NCI-H446 treated with DMSO at 0.1 percent for 48 hours (cell line): Measurements from ENCODE around the gene NCR1.
"Not testable (repeated sequence)": the region's sequence is repeated elsewhere in the genome, so short reads cannot be mapped to it uniquely, and the experiment has no call there.

Experiments used
- DNase-seq: peaks from one replicate; lab custom pipeline; 2025; lab: John Stamatoyannopoulos, UW

Gene NCR1

DNA sequence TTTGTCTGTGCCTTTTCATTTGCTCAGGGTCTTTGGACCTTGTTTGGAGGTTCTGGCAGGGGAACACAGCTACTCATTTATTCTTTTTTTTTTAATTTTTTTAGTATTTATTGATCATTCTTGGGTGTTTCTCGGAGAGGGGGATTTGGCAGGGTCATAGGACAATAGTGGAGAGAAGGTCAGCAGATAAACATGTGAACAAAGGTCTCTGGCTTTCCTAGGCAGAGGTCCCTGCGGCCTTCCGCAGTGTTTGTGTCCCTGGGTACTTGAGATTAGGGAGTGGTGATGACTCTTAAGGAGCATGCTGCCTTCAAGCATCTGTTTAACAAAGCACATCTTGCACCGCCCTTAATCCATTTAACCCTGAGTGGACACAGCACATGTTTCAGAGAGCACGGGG, 2.0 kb downstream of the NCR1 start:
- DNase-seq, result not testable (repeated sequence)

DNA sequence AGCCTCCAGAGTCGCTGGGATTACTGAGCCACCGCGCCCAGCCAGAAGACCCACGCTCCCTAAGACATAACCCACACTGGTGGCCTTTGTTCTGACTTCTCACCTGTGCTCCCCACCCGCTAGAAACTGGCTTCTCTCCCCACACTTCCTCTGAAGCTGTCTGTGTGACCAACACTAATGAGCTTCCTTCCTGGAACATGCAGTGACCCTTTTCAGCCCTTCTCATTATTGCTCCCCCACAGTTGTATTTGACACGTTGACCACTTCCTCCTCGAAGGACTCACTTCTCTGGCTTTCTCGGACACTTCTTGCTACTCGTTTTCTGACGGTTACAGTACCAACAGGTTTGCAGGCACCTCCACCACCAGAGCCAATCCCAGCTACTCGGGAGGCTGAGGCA, 10.9 kb downstream of the NCR1 start:
- DNase-seq, result no peak

DNA sequence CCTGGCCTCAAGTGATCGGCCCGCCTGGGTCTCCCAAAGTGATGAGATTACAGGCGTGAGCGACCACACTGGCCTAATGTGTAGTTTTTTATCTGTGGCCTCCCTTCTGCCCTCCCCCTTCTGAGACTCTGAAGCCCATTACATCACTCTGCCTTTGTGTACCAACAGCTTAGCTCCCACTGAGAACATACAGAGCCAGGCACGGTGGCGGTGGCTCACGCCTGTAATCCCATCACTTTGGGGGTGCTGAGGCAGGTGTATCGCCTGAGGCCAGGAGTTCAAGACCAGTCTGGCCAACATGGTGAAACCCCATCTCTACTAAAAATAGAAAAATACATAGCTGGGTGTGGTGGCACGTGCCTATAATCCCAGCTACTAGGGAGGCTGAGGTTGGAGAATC, 12.6 kb downstream of the NCR1 start:
- no peak for DNase-seq

DNA sequence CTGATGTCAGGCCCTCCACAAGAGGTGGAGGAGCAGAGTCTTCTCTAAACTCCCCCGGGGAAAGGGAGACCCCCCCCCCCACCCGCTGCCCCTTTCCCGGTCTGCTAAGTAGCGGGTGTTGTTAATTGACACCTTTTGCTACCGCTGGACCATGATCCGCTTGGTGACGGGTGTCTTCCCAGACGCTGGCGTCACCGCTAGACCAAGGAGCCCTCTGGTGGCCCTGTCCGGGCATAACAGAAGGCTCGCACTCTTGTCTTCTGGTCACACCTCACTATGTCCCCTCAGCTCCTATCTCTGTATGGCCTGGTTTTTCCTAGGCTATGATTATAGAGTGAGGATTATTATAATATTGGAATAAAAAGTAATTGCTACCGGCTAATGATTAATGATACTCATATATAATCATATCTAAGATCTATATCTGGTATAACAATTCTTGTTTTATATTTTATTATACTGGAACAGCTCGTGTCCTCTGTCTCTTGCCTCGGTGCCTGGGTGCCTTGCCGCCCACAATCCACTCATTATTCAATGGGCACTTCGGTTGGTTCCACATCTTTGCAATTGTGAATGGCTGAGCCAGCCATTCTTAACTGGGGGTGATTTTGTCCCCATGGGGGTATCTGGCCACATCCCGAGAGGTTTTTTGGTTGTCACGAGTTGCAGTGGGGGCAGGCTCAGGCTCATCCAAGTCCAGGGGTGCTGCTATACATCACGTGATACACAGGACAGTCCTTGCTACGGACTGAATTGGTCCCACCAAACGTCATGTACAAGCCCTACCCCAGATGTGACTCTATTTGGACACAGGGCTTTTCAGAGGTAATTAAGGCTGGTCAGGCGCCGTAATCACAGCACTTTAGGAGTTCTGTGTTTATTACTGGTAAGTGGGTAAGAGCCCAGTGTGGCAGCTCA, 14.0 kb downstream of the NCR1 start:
- DNase-seq, result not testable (repeated sequence)

DNA sequence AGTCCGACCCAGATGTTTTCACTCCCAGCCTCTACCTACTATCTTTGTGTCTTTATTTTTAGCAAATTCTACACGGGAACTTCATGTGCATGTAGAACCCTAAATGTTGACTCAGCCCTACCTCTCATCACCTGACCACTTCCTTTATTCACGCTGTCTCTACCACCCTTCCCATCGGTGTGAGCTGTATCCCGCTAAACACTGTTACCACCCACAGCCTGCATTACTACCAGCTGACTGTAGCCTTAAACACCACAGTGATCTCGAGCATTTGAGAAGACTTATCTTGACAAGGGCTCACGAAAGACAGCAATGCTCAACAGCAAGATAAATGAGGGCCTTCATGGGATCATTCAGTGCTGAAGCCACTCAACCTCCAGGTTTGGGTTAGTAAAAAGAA, 15.1 kb downstream of the NCR1 start:
- no peak for DNase-seq

DNA sequence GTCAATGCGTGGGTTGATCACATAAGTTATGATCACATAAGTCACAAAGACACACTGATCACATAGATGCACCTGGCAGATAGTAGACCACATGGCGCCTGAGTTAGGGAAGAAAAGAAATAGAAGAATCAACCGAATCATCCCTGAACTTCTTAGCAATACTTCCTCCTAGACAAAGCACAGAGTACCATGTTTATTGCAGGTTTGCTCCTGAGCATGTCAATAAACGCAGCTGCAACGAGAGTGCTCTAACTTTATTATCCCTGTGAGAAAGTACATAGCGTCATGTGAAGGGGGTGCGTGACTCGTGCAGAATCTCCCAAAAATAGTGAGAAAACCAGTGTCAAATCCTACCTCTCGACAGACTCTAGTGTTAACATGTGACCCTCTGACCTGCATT, 17.3 kb downstream of the NCR1 start:
- no peak for DNase-seq

DNA sequence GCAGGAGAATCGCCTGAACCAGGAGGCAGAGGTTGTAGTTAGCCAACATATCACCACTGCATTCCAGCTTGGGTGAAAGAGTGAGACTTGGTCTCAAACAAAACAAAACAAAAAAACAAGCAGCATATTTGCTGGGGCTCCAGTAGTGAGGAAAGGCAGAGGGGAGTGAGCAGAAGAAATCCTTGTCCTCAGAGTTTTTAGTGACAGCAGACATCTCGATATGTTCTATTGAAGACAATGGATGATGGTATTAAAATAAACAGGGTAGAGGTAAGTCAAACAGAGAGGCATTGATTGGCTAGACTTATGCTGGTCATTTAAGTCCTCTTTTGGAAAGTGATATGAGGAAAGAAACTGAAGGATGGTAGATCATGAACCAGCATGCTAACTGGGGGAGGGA, 22.4 kb downstream of the NCR1 start:
- DNase-seq, result no peak

DNA sequence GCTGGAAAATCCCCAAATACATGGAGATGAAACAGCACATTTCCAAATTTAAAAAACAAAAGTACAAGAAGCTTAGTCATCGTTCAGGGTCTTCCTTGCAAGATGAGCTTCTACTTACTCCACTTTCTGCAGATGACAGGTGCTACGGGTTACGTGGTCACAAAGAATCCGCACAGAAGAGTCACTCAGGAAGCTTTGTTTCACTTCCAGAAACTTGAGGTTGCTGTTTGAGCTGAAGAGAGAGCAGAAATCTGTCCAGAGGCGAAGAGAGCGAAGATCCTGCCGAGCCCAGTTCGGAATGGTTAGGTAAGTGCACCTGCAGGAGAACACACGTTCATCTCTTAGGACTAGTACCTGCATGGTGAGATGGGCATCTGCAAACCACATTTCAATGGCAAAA, 32.0 kb downstream of the NCR1 start:
- no peak for DNase-seq

DNA sequence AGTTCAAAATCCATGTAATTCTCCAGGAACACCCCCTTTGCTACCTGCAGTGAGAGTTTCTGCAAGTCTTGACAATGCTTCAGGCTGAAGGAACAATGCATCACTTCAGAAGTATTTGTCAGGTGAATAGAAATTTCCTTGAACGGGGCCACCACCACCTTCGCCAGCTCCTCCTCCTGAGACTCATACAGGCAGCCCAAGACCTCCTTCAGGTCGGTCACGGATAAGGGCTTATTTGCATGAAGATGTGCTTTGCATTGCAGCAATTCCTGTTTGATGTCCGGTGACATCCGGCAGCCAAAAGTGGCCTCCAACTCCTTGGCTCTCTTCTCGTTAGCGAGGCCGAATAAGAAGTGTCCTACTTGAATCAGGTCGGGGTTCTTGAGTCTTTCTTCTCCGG, 33.0 kb downstream of the NCR1 start:
- no peak for DNase-seq

DNA sequence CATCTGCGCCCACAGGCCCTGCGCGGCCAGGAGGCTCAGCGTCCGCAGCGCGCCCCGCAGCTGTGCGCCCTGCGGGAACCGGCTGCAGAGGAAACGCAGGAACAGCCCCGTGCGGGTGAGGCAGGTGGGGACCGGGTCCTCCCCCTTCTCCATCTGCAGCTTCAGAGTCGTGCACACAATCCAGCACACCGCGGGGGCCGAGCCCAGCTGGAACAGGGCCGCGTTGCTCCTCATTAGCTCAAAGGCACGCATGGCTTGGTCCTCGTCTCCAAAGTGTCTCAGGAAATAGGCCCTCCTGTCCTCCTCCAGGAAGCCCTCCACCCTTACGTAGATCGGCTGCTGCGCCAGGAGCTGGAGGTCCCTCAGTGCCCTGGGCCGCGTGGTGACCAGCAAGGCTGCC, 33.6 kb downstream of the NCR1 start:
- not testable (repeated sequence) for DNase-seq

DNA sequence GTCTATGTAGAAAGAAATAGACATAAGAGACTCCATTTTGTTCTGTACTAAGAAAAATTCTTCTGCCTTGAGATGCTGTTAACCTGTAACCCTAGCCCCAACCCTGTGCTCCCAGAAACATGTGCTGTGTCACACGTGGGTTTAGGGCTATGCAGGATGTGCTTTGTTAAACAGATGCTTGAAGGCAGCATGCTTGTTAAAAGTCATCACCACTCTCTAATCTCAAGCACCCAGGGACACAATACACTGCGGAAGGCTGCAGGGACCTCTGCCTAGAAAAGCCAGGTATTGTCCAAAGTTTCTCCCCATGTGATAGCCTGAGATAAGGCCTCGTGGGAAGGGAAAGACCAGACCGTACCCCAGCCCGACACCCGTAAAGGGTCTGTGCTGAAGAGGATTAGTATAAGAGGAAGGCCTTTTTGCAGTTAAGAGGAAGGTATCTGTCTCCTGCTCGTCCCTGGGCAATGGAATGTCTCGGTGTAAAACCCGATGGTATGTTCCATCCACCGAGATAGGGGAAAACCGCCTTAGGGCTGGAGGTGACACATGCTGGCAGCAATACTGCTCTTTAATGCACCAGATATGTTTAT, 37.9 kb downstream of the NCR1 start:
- DNase-seq, result not testable (repeated sequence)

DNA sequence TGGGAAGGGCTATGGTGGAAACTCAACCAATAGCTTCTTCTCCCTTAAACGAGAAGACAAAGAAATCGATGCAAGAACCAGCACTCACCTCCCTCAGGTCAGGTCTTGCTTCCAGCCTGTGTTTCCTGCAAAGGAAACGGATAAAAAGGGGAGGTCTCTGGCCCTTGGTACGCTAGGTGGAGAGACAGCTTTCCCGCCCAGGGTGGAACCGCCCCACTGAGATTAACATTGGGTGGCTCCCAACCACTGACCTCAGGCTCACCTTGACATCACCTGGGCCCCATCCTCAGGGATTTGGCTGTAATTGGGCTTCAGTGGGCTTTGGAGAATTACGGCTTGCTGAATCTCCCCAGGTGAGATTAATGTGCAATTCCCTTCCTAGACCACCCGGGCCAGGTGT, 41.4 kb downstream of the NCR1 start, which contains the start of gene NLRP7:
TSS of gene NLRP7 (minus strand) at position 150 of the 400 bp plus-strand sequence.
- no peak for DNase-seq

DNA sequence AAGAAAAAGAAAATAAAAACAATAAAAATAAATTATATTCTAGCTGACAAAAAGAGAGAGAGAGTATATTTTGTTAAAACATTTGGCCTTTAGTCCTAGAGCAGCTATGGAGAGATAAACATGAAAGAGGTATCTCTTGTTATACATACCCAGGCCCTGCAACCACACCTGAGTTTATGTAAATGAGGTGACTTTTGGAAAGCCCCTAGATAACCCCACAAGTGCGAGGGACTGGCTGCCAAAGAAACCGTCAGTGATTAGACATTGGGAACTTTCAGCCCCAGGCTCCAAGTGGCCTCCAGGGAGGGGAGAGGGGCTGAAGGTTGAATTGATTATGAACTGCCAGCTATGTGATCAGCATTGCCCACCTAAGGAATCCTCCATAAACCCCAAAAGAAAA, 43.5 kb downstream of the NCR1 start:
- no peak for DNase-seq

DNA sequence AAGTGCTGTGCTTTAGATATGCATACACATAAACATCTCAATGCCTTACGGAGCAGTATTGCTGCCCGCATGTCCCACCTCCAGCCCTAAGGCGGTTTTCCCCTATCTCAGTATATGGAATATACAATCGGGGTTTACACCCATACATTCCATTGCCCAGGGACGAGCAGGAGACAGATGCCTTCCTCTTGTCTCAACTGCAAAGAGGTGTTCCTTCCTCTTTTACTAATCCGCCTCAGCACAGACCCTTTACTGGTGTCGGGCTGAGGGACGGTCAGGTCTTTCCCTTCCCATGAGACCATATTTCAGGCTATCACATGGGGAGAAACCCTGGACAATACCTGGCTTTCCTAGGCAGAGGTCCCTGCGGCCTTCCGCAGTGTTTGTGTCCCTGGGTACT, 44.6 kb downstream of the NCR1 start:
- DNase-seq, result not testable (repeated sequence)

DNA sequence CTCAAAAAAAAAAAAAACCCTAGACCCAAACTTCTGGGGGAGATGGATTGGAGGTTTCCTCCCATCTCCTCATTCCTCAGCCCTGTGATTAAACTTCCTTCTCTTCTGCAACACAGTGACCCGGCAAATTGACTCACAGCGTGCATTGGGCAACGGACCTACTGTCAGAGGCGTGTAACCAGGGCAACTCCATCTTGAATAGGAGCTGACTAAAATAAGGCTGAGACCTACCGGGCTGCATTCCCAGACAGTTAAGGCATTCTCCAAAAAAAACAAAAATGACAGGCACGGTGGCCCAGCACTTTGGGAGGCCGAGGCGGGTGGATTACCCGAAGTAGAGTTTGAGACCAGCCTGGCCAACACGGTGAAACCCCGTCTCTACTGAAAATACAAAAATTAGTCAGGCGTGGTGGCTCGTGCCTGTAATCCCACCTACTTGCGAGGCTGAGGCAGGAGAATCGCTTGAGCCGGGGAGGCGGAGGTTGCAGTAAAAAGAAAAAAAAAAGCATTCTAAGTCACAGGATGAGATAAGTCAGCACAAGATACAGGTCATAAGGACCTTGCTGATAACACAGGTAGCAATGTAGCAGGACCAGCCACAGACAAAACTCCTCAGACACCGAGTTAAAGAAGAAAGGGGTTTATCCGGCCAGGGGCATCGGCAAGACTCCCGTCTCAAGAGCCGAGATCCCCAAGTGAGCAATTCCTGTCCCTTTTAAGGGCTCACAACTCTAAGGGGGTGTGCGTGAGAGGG, 46.8 kb downstream of the NCR1 start:
- no peak for DNase-seq

DNA sequence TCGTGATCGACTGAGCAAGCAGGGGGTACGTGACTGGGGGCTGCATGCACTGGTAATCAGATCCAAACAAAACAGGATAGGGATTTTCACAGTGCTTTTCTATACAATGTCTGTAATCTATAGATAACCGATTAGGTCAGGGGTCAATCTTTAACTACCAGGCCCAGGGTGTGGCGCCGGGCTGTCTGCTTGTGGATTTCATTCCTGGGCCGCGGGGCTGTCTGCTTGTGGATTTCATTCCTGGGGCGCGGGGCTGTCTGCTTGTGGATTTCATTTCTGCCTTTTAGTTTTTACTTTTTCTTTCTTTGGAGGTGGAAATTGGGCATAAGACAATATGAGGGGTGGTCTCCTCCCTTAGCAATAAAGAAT, 47.4 kb downstream of the NCR1 start:
- not testable (repeated sequence) for DNase-seq

DNA sequence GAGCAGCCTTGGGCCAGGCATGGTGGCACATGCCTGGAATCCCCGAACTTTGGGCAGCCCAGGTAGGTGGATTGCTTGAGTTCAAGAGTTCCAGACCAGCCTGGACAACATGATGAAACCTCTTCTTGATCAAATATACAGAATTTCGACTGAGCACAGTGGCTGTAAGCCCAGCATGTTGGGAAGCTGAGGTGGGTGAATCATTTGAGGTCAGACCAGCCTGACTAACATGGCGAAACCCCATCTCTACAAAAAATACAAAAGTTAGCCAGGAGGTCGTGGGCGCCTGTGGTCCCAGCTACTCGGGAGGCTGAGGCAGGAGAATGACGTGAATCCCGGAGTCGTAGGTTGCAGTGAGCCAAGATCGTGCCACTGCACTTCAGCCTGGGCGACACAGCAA, 49.4 kb downstream of the NCR1 start:
- no peak for DNase-seq

DNA sequence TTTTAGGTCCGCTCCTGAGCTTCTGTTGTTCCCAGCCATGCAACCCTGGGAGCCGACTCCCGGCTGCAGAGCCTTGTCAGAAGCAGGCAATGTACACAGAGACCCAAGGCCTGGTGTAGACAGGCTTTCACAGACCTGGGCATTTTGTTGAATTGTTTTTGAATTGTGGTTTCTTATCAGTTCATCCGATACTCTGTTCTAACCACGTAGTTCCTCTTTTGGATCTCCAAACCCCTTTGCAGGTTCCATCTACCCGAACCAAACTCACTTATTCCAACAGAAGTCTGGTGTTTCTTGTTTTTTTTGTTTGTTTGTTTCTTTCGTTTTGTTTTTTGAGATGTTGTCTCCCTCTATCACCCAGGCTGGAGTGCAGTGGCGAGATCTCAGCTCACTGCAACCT, 53.9 kb downstream of the NCR1 start:
- DNase-seq, result no peak
